COR-L47 (cell line): ENCODE data around the gene ATP5PD.
A peak's percentile ranks its signal among the peaks of the same experiment; 100 is the strongest.
"Not testable (repeated sequence)": the region's sequence is repeated elsewhere in the genome, so short reads cannot be mapped to it uniquely, and the experiment has no call there.

ENCODE experiments used
- DNase-seq: peaks from one replicate; lab custom pipeline; 2025; lab: John Stamatoyannopoulos, UW

Gene ATP5PD

DNA sequence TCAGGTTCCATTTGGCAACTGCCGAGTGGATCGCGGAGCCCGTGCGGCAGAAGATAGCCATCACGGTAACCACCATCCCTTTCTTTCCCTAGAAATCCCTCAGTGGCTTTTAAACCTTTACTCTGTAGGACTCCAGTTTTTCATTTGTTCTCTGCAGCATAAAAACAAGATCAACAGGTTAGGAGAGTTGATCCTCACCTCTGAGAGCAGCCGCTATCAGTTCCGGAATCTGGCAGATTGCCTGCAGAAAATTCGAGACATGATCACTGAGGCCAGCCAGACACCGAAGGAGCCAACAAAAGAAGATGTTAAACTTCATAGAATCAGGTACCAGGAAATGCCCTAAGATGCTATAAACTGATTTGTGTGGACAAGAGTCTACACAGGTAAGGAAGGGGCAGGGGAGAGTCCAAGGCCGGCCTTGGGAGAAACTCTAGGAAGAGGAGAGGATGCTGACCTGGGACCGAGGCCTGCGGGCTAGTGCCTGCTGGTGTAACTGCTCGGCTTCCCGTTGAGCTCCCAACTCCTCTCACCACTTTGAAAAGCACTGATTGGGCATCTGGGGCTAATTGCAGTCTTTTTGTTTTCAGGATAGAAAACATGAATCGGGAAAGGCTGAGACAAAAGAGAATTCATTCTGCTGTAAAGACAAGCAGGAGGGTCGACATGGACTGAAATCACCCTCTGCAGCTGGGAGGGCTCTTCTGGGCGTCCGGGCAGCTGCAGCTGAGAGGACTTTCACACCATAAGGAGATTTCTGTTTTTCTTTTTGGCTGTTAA lies 26.2 kb downstream of the ATP5PD start:
- no peak for DNase-seq

DNA sequence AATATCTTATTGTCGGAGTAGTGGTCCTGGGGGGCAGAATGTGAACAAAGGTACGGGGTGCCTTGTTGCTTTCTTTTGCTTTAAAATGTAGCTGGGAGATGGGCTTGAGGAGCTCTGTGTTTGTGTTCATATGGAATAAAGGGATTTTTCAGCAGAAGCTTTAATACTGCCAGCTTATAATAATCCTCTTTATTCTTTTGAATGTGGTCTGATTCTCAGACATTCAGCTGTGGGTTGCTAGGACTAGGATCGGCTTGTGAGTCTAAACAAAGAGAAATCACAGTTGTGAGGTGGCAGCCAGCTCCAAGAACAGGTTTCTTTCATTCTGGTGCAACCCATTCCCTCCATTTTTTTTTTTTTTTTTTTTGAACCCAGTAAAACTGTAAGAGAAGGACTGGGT lies 27.1 kb downstream of the ATP5PD start:
- no peak for DNase-seq

DNA sequence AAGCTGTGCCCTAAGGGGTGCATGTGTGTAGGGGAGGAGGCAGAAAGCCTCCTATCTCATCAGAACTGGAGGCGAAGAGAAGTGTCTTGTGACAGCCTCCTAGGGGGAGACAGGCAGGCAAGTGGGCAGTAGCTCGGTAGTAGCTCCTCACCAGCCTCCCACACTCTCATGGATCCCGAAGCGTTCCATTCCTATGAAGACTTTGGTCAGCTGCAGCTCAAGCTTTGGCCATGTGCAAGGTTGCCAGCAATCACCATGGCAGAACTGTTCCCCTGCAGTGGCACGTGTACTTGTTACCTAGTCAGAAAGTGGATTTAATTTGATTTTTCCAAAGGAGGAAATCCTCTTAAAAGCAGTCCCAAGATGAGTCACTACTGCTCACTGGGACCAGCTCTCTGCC lies 27.6 kb downstream of the ATP5PD start:
- DNase-seq, result no peak

DNA sequence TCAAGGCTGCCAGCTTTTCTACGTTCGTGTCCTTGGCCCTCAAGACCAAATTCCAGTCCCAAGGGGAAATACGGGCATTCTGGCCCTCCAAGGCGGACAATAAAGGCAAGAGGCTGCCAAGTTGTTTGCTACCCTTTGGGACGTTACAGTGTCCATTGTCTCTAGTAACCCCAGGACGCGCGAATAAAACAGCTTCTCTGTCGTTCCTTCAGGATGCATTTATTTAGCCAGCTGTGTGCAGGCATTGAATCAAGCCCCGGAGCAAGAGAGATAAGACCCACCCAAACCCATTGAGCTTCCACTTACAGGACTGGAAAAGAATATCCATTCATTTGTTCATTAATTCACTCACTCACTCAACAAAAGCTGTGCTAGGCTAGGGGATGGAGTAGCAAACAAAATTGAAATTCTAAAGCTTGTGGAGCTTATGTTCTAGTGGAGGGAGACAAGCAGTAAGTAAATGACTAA lies 33.6 kb downstream of the ATP5PD start:
- DNase-seq, result no peak

DNA sequence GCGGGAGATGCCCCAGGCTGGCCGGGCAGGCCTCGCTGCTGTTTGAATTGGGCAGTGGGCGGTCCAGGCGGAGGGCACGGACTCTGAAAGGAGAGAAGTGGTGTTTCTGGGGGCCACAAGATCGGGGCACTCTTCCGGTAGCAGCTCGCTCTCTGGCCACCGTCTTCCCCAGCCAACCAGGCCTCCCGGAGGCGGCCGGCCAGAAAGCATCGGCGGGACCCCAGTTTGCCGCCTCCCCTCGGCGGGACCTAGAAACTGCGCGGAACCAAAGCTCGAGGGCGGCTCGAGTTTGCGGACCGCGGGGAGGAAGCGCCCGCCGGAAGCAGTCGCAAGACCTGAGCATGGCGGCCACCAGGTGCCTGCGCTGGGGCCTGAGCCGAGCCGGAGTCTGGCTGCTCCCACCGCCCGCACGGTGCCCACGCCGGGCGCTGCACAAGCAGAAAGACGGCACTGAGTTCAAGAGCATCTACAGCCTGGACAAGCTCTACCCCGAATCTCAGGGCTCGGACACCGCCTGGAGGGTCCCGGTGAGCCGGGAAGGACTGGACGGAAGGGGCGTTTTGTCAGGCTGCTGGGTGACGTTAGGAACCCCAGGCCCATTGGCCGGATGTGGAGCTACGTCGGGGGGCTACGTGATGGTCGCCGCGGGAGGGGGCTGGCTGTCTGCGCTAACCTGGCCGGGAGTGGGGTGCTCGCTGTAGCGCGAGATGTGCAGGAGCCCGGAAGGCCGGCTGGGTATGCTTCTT lies 34.2 kb downstream of the ATP5PD start, which contains the start of gene MRPL58:
MRPL58 (plus strand) TSS at position 325 of the 746 bp plus-strand sequence; CDS start at position 342, 17 bp downstream.
- DNase-seq, result peak; percentile 88

DNA sequence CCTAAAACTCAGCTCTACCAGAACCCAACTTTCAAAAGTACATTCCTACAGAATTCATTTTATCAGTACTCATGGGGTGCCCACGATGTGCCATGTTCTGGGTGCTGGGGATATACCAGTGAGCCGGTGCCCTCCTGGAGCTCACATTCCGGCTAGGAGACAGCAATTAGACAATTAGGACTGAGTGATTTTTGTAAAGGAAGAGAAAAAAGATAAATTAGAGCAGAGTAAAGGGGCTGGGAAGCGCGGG lies 34.7 kb downstream of the ATP5PD start:
- no peak for DNase-seq

DNA sequence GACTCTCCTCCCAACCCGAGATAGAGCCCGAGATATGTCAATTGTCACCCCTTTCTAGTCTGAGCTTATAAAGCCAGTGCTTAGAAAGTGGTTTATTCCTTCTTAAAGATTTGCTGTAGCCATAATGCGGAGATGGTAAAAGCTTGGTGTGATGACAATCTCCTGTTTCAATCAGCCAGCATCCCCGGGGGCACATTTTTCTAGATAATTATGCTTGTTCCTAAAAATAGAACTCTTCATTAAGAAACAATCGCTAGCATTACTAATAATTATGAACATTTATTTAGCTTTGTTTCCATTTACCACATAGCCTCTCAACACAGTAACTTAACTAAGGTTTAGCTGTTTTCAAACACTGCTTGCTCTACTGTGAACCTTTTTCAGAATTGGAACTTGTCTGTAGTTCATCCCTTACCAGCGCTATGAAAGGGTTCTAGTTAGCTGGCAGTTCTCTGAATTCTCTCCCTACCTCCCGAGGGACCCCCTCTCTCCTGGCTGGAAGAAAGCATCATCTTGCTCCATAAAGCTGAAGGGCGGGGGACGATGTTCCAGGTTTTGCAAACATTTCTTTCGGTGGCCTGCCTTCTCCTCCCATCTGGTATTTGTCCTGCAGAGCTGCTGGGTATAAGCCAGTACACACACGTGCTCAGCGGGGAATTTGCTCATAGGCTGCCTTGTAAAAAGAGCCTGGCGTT lies 35.2 kb downstream of the ATP5PD start:
- DNase-seq, result peak; percentile 41

DNA sequence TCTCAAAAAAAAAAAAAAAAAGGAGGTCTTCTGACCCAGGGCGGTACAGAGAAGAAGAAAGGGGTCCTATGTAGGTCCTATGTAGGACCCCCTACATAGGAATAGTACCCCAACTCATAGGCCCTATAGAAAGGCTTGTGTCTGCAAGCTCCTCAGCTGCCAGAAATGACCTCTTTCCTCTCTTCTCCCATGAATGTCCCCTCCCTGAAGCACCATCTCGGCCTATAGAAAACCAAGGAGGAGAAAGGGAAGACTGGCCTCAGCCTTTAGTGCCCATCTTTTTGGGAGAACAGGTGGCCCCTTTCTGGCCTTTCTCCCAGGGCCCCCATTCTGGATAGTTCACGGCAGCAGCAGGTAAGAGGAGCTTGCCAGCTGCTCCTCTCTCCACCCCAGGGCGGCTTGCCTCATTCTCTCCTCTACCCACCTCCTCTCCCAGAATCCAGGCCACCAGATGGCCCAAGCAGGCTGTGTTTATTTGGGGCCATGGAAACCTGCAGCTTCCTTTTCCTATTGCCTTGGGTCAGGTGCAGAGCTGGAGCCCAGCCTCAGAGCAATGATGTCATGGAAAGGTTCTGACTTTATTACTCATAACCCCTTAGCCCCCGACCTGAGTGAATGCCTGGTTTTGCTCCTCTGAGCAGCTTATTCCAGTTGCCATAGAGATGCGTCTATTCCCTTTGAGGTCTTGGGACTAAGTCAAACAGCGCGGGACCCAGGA lies 35.9 kb downstream of the ATP5PD start:
- peak; percentile 6 for DNase-seq

DNA sequence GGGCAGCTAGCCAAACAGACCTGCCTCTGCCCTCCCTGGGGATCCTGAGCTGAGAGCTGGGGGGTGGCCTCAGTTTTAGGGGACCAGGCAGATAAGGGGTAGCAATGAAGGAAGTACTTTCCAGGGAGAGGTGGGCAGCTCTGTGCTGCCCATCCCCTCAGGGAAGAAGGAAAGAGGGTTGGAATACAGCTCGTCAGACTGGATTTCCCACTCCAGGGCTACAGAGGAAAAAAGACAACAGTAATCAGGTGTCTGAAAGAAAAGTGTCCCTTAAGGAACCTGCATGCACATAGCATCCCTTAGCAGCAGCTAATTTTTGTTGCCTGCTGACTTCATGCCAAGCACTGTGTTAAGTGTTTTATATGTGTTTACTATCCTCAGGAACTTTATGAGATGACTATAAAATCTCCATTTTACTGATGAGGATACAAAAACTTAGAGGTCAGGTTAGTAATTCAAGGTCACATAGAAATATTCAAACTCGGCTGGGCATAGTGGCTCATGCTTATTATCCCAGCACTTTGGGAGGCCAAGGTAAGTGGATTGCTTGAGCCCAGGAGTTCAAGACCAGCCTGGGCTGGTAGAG lies 37.5 kb downstream of the ATP5PD start:
- no peak for DNase-seq

DNA sequence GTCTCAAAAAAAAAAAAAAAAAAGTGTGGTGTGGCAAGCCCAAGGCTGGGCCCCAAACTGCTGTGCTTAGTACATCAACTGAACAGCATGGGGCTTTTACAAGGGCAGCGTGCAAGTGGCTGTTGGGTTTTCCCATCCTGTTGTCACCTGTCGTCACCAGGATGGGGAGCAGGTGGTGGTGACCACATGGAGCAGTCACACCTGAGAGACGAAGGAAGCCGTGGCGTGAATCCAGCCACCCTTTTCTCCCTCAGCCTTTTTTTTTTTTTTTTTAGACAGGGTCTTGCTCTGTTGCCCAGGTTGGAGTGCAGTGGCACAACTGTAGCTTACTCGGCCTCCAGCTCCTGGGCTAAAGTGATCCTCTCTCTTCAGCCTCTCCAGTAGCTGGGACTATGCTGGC lies 38.4 kb downstream of the ATP5PD start:
- DNase-seq, result peak; percentile 31

DNA sequence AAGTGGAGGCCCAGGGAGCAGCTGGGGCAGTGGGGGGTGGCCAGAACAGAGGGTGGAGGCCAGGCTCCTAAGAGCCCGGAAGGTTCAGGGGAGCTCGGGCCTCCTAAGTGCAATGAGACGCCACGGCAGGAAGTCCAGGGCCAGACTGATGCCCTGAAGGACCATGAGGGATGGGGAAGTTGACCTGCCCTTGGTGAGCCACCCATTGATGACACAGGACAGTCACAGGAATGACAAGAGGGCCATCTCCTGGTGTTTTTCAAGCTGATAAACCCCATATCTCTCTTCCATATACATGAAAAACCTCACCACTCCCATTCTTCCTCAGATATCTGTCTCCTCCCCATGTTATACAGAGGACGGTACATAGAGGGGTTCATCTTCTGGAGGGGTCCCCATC lies 40.1 kb downstream of the ATP5PD start:
- no peak for DNase-seq

DNA sequence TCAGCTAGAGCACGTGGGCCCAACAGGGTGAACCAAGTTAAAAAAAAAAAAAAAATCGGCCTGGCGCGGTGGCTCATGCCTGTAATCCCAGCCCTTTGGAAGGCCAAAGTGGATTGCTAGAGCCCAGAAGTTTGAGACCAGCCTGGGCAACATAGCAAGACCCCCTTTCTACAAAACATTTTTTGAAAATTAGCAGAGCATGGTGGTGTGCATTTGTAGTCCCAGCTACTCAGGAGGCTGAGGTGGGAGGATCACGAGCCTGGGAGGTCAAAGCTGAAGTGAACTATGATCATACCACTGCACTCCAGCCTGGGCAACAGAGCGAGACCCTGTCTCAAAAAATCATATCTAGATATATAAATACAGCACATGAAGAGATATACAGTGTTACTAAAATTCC lies 40.7 kb downstream of the ATP5PD start:
- not testable (repeated sequence) for DNase-seq

DNA sequence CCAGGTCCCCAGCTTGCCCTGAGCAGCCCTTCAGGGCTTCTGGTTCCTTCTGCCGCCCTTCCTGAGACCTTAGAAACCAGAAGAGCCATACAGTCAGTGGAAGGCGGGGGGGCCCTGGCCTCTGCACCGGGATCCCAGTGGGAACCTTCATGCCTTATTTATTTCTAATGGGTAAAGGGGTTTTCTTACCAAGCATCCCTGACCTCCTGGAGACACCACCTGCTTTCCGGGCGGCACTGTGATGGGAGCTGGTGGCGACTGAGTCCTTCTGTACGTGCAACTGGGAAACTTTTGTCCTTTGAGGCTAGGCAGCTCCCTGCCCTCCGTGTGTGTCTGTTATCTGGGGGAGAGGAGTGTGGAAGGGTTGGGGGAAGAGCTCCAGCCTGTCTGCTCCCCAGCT lies 41.5 kb downstream of the ATP5PD start:
- no peak for DNase-seq

DNA sequence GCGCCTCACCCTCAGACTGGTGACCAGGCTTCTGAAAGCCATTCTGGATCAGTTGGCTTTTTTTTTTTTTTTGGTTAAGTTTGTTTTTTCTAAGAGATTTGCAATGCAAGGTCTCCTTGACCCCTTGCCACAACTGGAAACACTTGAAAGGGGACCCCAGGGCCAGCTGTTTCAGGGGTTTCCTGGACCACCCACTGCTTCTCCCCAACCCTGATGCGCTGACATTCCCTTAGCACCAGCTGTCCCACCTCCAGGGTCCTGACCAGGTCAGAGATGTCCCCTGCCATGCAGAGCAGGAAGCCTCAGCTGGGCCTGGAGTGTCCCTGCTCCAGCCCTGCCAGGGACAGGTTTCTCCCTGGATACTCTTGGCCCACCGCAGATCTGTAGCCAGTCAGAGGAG lies 42.4 kb downstream of the ATP5PD start:
- DNase-seq, result no peak

DNA sequence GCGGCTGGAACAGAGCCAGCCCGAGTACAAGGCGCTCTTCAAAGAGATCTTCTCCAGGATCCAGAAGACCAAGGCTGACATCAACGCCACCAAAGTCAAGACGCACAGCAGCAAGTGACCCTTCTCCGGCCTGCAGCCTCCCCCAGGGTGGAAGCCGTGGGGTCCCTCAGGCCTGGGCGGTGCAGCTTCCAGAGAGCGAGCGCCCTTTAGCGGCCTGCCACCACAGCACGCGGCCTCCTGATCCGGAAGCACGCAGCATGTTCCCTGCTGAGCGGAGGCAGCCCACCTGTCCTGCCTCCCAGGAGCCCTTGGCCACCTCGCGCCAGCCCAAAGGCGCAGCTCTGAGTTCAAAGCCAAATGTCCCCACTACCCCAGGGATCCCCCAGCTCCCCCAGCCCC lies 42.8 kb downstream of the ATP5PD start:
- DNase-seq, result no peak

DNA sequence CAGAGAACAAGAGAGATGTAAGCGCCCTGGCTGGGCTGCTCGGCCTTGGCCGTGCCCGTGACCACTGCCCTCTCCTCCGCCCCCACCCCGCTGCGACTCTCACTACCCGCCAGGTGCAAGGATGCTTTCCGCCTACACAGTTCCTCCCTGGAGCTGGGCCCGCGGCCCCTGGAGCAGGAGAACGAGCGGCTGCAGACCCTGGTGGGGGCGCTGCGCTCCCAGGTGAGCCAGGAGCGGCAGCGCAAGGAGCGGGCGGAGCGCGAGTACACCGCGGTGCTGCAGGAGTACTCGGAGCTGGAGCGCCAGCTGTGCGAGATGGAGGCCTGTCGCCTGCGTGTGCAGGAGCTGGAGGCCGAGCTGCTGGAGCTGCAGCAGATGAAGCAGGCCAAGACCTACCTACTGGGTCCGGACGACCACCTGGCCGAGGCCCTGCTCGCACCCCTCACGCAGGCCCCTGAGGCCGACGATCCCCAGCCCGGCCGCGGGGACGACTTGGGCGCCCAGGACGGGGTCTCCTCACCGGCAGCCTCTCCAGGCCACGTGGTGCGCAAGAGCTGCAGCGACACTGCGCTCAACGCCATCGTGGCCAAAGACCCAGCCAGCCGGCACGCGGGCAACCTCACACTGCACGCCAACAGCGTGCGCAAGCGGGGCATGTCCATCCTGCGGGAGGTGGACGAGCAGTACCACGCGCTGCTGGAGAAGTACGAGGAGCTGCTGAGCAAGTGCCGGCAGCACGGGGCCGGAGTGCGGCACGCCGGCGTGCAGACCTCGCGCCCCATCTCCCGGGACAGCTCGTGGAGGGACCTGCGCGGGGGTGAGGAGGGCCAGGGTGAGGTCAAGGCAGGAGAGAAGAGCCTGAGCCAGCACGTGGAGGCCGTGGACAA lies 43.5 kb downstream of the ATP5PD start:
- no peak for DNase-seq

DNA sequence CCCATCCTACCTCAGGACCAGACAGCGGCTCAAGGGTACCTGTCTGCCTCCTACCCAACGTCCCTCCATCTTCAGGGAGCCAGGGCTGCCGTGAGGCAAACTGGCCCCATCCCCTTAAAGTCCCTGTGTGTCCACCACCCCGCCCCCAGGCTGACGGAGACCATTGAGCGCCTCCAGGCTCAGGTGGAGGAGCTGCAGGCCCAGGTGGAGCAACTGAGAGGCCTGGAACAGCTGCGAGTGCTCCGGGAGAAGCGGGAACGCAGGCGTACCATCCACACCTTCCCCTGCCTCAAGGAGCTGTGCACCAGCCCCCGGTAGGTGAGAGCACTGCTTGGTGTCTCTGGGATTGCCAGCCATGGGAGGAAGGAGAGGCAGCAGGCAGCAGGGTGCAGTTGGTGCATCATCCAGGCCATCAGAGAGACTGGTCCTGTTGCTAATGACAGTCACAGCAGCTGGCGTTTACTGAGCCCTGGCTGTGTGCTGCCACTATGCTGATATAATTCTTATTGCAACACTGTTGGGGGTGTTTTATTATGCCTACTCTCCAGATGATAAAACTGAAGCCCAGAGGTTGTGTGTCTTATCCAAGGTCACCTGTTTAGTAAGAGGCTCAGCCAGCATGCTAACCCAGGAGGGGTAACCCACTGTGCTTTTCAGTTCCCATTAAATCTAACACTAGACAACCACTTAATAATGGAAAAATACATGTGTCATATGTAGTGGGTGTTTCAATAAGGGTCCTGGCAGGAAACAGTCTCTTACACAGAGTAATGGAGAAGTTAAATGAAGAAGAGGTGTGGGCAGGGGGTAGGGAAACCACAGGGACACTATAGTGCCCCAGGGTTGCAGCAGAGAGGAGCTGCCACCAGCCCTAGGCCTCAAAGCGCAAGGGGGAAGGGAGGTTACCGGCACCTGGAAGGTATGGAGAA lies 44.6 kb downstream of the ATP5PD start:
- no peak for DNase-seq

DNA sequence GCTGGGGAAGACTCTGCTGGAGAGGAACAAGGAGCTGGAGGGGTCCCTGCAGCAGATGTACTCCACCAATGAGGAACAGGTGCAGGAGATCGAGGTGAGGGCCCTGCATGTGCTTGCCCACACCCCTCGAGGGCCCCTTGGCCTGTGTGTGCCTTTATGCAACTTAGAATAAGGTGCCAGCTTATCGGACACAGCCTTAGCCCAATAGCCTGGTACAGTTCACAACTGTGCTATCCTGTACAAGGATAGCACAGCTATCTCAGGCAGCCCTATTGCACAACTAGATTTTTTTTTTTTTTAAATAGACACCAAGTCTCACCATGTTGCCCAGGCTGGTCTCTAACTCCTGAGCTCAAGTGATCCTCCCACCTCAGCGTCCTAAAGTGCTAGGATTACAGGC lies 47.2 kb downstream of the ATP5PD start:
- no peak for DNase-seq

DNA sequence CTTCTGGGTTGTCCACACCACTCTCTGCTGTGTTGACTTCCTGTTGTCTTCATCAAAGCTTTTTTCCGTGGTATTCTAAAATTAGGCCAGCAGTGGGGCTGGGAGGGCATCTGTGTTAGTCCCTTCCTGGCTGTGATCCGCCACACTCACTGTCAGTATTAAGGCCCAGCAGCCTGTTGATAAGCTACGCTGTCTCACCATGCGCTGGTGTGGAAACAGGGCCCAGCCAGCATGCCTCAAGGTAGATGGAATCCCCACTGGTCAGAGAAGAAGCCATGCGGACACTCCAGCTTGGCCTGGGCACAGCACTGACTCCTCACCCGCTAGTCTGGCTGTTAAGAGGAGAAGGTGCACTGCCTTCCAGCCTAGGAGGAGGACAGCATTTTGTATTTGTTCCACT lies 48.0 kb downstream of the ATP5PD start:
- no peak for DNase-seq

DNA sequence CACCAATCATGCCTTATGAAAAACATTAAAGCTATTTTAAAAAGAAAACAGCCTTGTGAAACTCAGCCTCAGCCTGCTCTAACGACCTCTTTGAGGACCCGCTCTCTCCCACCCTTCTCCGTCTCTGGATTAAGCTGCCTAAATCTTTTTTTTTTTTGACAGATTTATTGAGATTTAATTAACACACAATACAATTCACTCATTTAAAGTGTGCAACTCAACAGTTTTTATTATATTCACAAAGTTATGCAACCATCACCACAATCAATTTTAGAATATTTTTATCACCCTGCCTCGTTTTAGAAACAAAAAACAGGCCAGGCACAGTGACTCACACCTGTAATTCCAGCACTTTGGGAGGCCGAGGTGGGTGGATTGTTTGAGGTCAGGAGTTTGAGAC lies 50.9 kb downstream of the ATP5PD start:
- no peak for DNase-seq
